ENCODE data around the gene MAX.
"Not testable (repeated sequence)": the region's sequence is repeated elsewhere in the genome, so short reads cannot be mapped to it uniquely, and the experiment has no call there.

Gene MAX

DNA sequence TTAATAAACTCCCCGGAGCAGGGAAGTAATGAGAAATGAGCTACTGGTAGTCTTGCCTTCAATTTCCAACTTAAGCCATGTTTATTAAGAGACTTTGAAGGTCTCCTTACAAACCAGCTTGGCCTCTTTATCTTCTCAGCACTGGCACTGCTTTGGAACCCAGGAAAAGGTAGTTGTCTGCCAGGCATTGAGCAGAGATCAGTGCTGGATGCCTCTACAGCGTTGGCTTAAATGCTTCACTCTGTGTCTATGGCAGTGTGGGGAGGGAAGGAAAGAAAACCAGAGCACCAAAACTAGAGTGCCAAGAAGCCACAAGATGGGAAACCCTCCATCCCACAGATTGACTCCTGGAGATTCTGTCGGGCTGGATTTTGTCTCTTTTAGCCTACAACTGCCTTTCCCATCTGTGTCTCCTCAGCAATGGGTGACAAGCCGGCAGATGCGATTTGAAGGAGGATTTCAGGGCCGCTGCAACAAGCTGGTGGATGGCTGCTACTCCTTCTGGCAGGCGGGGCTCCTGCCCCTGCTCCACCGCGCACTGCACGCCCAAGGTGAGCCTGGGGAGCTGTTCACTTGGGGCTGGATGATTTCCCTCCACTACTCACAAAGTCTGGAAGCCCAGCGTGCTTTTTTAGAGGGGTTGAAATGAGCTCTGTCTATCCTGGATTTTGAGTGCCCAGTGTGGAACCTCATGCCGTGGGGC is 58.3 kb downstream of the MAX start:
- H3K36me3 ChIP-seq (ENCODE audit: control insufficient read depth, low read depth, low read length), result peaks cover 16% of the 10 kb centered on the region
- no peaks in the 10 kb centered on the region for H3K9me3 ChIP-seq (ENCODE audit: control insufficient read depth, low read depth, low read length)
- H3K27ac ChIP-seq (ENCODE audit: low read length), result no peak overlapping the region
- H3K4me1 ChIP-seq (ENCODE audit: control insufficient read depth, low read depth, low read length), result no peaks in the 10 kb centered on the region
- H3K4me3 ChIP-seq (ENCODE audit: low read length), result no peak overlapping the region
- no peak overlapping the region for H3K9ac ChIP-seq (ENCODE audit: low read length)
- no peaks in the 10 kb centered on the region for H3K27me3 ChIP-seq (ENCODE audit: control insufficient read depth, insufficient read depth, low read length)

DNA sequence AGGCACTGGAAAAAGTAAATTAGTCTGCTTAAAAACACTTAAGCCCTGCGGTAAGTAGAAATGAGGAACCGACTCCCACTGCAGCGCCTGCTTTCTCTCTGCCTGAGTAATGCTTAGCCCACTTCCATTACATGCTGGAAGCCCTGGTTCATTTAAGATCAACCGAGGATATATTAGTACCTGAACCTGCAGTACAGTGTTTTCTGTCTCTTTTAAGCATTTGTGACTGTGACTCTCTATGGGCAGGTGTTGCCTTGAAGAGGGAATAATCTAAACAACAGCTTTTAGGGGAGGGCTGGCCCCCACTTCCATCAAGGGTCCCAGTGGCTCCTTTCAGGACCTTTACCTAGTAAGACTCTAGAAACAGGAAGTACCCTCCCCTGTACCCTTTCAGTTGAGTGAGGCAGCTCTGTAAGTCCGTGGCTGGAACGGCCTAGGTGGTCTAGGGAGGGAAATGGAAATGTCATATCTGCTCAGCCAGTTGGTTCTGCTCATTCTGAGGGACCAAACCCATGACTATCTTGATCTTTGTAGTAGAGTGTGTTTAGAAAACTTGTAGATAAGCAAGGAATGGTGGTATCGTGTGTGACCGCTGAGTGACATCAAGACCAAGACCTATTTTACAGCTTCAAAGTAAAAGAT is 59.5 kb downstream of the MAX start:
- Histone ChIP-seq H3K4me3 (ENCODE audit: low read length) (no peak overlapping the region), H3K27me3 (ENCODE audit: control insufficient read depth, insufficient read depth, low read length) (no peaks in the 10 kb centered on the region), H3K9me3 (ENCODE audit: control insufficient read depth, low read depth, low read length) (no peaks in the 10 kb centered on the region), H3K9ac (ENCODE audit: low read length) (no peak overlapping the region), H3K36me3 (ENCODE audit: control insufficient read depth, low read depth, low read length) (peaks cover 16% of the 10 kb centered on the region), H3K4me1 (ENCODE audit: control insufficient read depth, low read depth, low read length) (no peaks in the 10 kb centered on the region), H3K27ac (ENCODE audit: low read length) (no peak overlapping the region)

DNA sequence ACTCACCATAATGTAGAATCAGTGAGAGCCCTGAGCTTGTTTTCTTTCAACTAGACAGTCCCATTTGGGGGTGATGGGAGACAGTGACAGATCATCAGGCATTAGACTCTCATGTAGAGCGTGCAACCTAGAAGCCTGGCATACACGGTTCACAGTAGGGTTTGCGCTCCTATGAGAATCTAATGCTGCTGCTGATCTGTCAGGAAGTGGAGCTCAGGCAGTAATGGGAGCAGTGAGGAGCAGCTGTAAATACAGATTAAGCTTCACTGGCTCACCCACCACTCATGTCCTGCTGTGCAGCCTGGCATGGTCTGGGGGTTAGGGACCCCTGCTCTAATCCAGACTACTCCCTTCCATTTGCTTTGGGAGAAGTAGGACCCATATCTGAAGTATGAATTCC is 60.0 kb downstream of the MAX start:
- Histone ChIP-seq H3K4me1 (ENCODE audit: control insufficient read depth, low read depth, low read length) (no peaks in the 10 kb centered on the region), H3K36me3 (ENCODE audit: control insufficient read depth, low read depth, low read length) (peaks cover 16% of the 10 kb centered on the region), H3K9ac (ENCODE audit: low read length) (no peak overlapping the region)

DNA sequence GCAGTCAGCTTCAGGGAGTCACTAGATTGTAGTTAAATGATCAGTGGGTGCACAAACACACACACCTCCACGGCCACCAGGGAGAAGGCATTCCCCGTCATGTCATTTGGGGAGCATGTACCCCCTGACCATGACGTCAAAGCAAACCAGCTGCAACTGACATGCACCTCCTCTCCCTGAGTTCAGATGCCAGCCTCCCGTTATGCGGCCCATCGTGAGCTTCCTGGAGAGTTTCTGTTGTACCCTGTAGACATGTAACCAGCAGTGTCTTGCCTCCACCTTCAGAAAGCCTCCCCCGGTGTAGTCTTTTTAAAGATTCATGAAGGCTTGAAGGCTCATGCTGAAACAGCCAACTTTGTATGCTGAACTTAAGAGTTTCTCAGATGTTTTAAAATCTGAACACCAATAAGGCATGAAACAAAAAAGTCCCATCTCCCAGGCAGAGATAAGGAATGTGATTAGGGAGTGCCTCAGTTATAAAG is 60.8 kb downstream of the MAX start:
- H3K36me3 ChIP-seq (ENCODE audit: control insufficient read depth, low read depth, low read length), result peaks cover 16% of the 10 kb centered on the region
- no peaks in the 10 kb centered on the region for H3K4me1 ChIP-seq (ENCODE audit: control insufficient read depth, low read depth, low read length)
- H3K27me3 ChIP-seq (ENCODE audit: control insufficient read depth, insufficient read depth, low read length), result no peaks in the 10 kb centered on the region
- H3K9me3 ChIP-seq (ENCODE audit: control insufficient read depth, low read depth, low read length), result no peaks in the 10 kb centered on the region
- H3K4me3 ChIP-seq (ENCODE audit: low read length), result no peak overlapping the region
- H3K27ac ChIP-seq (ENCODE audit: low read length), result no peak overlapping the region
- no peak overlapping the region for H3K9ac ChIP-seq (ENCODE audit: low read length)

More for the DNA sequence above, 60.0 kb downstream of the MAX start:
- H3K27ac ChIP-seq (ENCODE audit: low read length), result no peak overlapping the region
- H3K27me3 ChIP-seq (ENCODE audit: control insufficient read depth, insufficient read depth, low read length), result no peaks in the 10 kb centered on the region
- H3K9me3 ChIP-seq (ENCODE audit: control insufficient read depth, low read depth, low read length), result no peaks in the 10 kb centered on the region
- no peak overlapping the region for H3K4me3 ChIP-seq (ENCODE audit: low read length)

DNA sequence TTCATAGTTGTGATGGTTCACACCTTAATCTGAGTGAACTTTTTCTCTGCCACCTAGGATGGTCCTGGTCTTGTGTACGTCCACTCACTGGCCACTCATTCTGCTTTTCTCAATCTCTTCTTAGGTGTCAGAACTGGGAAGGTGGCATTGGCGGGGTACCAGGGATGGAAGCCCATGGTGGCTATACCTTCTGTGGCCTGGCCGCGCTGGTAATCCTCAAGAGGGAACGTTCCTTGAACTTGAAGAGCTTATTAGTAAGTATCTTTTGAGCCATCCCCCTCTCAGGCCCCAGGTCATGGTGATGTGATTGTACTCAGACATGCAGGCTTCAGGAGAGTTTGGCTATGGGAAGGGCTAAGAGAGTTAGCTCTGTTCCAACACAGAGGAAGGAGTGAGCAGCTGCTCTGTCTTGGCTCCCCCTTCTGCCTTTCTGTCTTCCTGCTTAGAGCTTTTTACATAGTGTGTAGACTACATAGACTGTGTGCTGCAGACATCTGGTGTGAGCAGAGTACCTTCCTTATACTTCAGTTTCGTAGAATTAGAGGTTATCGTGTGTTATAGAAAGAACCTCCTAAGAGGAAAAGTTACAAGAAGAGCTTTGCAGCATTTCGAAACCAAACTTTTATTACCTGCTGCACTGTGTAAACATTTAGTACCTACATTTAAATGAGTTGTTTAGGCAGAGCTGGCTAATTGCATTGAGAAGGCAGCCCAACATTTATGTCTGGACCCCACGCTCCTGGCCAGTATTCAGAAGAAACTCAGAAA is 61.5 kb downstream of the MAX start:
- Histone ChIP-seq H3K4me3 (ENCODE audit: low read length) (no peak overlapping the region), H3K27ac (ENCODE audit: low read length) (no peak overlapping the region), H3K27me3 (ENCODE audit: control insufficient read depth, insufficient read depth, low read length) (no peaks in the 10 kb centered on the region), H3K9me3 (ENCODE audit: control insufficient read depth, low read depth, low read length) (no peaks in the 10 kb centered on the region), H3K4me1 (ENCODE audit: control insufficient read depth, low read depth, low read length) (no peaks in the 10 kb centered on the region), H3K36me3 (ENCODE audit: control insufficient read depth, low read depth, low read length) (peaks cover 16% of the 10 kb centered on the region), H3K9ac (ENCODE audit: low read length) (no peak overlapping the region)

DNA sequence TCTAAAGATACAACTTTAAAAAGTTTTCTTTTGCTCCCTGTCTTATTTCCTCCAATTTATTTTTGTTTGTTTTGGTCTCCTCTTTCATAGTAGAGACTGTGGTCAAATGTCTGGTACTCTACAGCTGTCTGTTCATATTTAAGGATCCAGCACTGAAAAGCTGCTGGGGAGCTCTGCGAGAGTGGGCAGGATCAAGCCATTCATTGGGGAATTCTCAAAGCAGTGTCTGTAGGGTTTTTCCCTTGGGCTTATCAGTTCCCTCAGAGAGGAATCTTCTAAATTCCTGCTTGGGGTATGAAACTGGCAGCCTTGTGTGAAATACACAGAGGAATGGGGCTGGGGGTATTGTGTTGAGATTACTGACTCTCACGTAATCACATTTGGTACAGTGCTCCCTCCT is 63.4 kb downstream of the MAX start:
- Histone ChIP-seq H3K27ac (ENCODE audit: low read length) (no peak overlapping the region), H3K27me3 (ENCODE audit: control insufficient read depth, insufficient read depth, low read length) (no peaks in the 10 kb centered on the region), H3K4me1 (ENCODE audit: control insufficient read depth, low read depth, low read length) (no peaks in the 10 kb centered on the region), H3K4me3 (ENCODE audit: low read length) (no peak overlapping the region), H3K36me3 (ENCODE audit: control insufficient read depth, low read depth, low read length) (peaks cover 18% of the 10 kb centered on the region), H3K9me3 (ENCODE audit: control insufficient read depth, low read depth, low read length) (no peaks in the 10 kb centered on the region), H3K9ac (ENCODE audit: low read length) (no peak overlapping the region)

DNA sequence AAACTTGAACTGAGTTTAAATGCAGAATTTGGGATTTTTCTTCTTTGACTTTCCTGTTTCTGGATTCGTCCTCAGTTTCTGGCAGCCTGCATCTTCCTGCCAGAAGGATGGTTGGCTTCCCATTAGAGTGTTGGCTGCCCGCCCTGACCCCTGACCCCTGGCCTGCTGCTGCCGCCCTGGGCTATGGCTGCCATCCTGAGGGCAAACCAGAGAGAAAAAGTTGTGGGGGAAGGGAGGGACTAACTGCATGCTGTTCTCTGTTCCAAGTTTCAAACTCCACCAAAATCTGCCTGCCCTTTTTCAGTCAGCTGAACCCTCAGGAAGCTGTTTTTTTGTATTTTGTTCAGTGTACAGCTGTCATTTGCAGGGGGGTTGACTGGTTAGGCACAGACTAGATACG is 67.3 kb downstream of the MAX start:
- no peaks in the 10 kb centered on the region for H3K9me3 ChIP-seq (ENCODE audit: control insufficient read depth, low read depth, low read length)
- no peak overlapping the region for H3K4me3 ChIP-seq (ENCODE audit: low read length)
- no peaks in the 10 kb centered on the region for H3K4me1 ChIP-seq (ENCODE audit: control insufficient read depth, low read depth, low read length)
- H3K36me3 ChIP-seq (ENCODE audit: control insufficient read depth, low read depth, low read length), result peaks cover 10% of the 10 kb centered on the region
- H3K27me3 ChIP-seq (ENCODE audit: control insufficient read depth, insufficient read depth, low read length), result no peaks in the 10 kb centered on the region
- no peak overlapping the region for H3K27ac ChIP-seq (ENCODE audit: low read length)
- H3K9ac ChIP-seq (ENCODE audit: low read length), result no peak overlapping the region

DNA sequence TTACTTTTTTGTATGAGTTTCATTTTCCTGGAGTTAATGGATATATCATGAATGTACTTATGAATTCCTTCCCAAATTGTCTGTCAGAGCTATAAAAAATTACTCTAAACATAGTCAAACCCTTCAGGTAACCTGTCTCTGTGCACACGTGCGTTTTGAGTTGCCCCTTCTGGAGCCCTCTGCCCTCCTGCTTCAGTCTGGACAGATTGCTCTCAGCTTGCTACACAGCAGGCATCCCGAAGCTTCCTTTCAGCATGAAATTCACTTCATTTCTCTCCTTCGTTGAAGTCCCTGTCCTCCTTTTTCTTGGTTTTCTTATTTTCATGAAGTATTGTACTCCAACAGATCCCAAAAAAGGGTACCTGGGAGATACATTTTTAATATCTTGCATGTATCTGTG is 68.3 kb downstream of the MAX start:
- Histone ChIP-seq H3K36me3 (ENCODE audit: control insufficient read depth, low read depth, low read length) (peaks cover 13% of the 10 kb centered on the region), H3K4me3 (ENCODE audit: low read length) (no peak overlapping the region), H3K27me3 (ENCODE audit: control insufficient read depth, insufficient read depth, low read length) (no peaks in the 10 kb centered on the region), H3K9me3 (ENCODE audit: control insufficient read depth, low read depth, low read length) (no peaks in the 10 kb centered on the region), H3K4me1 (ENCODE audit: control insufficient read depth, low read depth, low read length) (no peaks in the 10 kb centered on the region), H3K9ac (ENCODE audit: low read length) (no peak overlapping the region), H3K27ac (ENCODE audit: low read length) (no peak overlapping the region)

DNA sequence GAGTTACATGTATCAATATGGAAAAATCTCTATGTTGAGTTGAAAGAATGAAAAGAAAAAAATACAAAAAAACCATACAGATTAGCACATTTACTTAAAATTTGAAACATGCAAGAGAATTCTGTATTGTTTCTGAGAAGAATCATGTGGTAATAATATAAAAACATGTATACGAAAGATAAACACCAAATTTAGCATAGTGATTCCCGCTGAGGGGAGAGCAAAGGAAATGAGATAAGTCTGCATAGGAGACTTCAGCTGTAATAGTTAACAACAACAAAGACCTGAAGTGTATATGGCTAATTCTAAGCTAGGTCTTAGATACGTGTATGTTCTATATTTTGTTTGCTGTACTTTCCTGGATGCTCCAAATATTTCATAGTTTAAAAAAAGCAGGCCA is 69.1 kb downstream of the MAX start:
- Histone ChIP-seq H3K9ac (ENCODE audit: low read length) (no peak overlapping the region), H3K27me3 (ENCODE audit: control insufficient read depth, insufficient read depth, low read length) (no peaks in the 10 kb centered on the region), H3K27ac (ENCODE audit: low read length) (no peak overlapping the region), H3K4me1 (ENCODE audit: control insufficient read depth, low read depth, low read length) (no peaks in the 10 kb centered on the region), H3K4me3 (ENCODE audit: low read length) (no peak overlapping the region), H3K9me3 (ENCODE audit: control insufficient read depth, low read depth, low read length) (no peaks in the 10 kb centered on the region), H3K36me3 (ENCODE audit: control insufficient read depth, low read depth, low read length) (peaks cover 13% of the 10 kb centered on the region)

DNA sequence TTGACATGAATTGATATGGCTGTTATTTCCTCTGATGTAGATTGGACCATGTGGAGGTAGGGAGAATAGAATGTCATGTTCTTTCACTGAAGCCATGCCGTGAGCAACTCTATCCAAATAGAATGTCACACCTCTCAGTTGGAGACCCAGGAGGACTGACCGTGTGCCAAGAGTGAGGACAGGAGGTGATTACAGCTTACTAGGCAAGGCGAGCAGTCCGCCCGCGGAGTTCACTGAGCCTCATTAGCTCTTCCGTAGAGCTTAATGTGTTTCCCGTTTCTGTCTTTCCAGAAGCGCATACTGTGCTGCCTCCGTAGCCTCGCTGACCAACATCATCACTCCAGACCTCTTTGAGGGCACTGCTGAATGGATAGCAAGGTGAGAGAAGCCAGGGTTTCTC is 70.0 kb downstream of the MAX start:
- Histone ChIP-seq H3K4me3 (ENCODE audit: low read length) (no peak overlapping the region), H3K27ac (ENCODE audit: low read length) (no peak overlapping the region), H3K36me3 (ENCODE audit: control insufficient read depth, low read depth, low read length) (peaks cover 19% of the 10 kb centered on the region), H3K27me3 (ENCODE audit: control insufficient read depth, insufficient read depth, low read length) (no peaks in the 10 kb centered on the region), H3K4me1 (ENCODE audit: control insufficient read depth, low read depth, low read length) (no peaks in the 10 kb centered on the region), H3K9ac (ENCODE audit: low read length) (no peak overlapping the region), H3K9me3 (ENCODE audit: control insufficient read depth, low read depth, low read length) (no peaks in the 10 kb centered on the region)

DNA sequence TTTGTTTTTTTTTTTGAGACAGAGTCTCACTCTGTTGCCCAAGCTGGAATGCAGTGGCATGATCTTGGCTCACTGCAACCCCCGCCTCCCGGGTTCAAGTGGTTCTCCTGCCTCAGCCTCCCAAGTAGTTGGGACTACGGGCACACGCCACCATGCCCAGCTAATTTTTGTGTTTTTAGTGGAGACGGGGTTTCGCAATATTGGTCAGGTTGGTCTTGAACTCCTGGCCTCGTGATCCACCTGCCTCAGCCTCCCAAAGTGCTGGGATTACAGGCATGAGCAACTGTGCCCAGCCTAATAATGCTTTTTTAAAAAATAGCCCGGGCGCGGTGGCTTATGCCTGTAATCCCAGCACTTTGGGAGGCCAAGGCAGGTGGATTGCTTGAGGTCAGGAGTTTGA is 71.0 kb downstream of the MAX start:
- H3K4me1 ChIP-seq (ENCODE audit: control insufficient read depth, low read depth, low read length); H3K27ac ChIP-seq (ENCODE audit: low read length); H3K9me3 ChIP-seq (ENCODE audit: control insufficient read depth, low read depth, low read length); H3K4me3 ChIP-seq (ENCODE audit: low read length); H3K27me3 ChIP-seq (ENCODE audit: control insufficient read depth, insufficient read depth, low read length); H3K9ac ChIP-seq (ENCODE audit: low read length): not testable (repeated sequence)
- H3K36me3 ChIP-seq (ENCODE audit: control insufficient read depth, low read depth, low read length), result peaks cover 19% of the 10 kb centered on the region
